K562 (cell line): ENCODE data around the gene TARM1. TPM values are rescaled to one million over a fixed set of nuclear protein-coding genes. Genes with fewer than 3 reads are reported as not detected.

Experiments
- ATAC-seq: fragments of 200-7000 bp; cut with Tn5 transposase; 3 replicates; pipeline ENCODE4 v1.9.1; 2020; ENCODE audit warnings: moderate library complexity
- BruUV-seq: library from RNA; stranded (reverse); fragments of 400-500 nt; replicated peaks from 2 replicates; lab custom pipeline; 2021; lab: Mats Ljungman, UMichigan
- CTCF ChIA-PET: fragments of 300-600 bp; formaldehyde crosslinking; extraction: SDS; loops from one replicate; lab custom pipeline; 2021; ENCODE audit warnings: low intra/inter-chr PET ratio; lab: Yijun Ruan, JAX
- POLR2A ChIA-PET: fragments of 300-600, 350-650 bp; sonication (Branson Sonifier 250); formaldehyde crosslinking; extraction: SDS; loops from one replicate; lab custom pipeline; 2021; ENCODE audit warnings: antibody characterized with exemption, inconsistent platforms; lab: Yijun Ruan, JAX
- DNase-seq, 4 experiments: peaks; one replicate each; pipeline versions ENCODE4 v3.0.0 to v3.0.0-alpha.2; 2011 to 2018; ENCODE audit warnings: low spot score in 3 of 4, mixed read lengths in 3 of 4; ENCODE audit errors: extremely low read depth in 1 of 4
- FAIRE-seq: peaks from 2 replicates; lab custom pipeline; 2011; peaks lifted over from hg19 to GRCh38; lab: Jason Lieb, UNC
- H2AFZ ChIP-seq: 2 replicates; pipeline ENCODE4 v1.6.0; 2011; ENCODE audit warnings: low read depth, low read length, control low read depth, inconsistent platforms
- H3K27ac ChIP-seq: fragments of 200-600 bp; 3 replicates; pipeline ENCODE4 v1.8.0; 2011; ENCODE audit warnings: low read depth, mild to moderate bottlenecking, control low read depth, inconsistent platforms, low read length, moderate library complexity, mixed read lengths; ENCODE audit errors: extremely low read depth
- H3K27me3 ChIP-seq, 2 experiments: fragments of 300-600 bp in 1 of 2; 2 replicates in 1 of 2; 3 replicates in 1 of 2; pipeline versions ENCODE4 v1.6.0 to v1.8.0; 2011; ENCODE audit warnings: inconsistent platforms in 2 of 2, low read length in 2 of 2, mild to moderate bottlenecking in 1 of 2, mixed read lengths in 1 of 2, moderate library complexity in 1 of 2; ENCODE audit not compliant: control insufficient read depth in 2 of 2, insufficient read depth in 2 of 2
- H3K36me3 ChIP-seq: fragments of 300-600 bp; 3 replicates; pipeline ENCODE4 v1.8.0; 2011; ENCODE audit warnings: mild to moderate bottlenecking, low read length, inconsistent platforms; ENCODE audit not compliant: control insufficient read depth, insufficient read depth
- H3K4me1 ChIP-seq, 2 experiments: fragments of 200-600 bp in 1 of 2; replicated peaks in 1 of 2; 2 replicates in 1 of 2; 3 replicates in 1 of 2; pipeline versions ENCODE4 v1.5.1 to v1.8.0; 2011; ENCODE audit warnings: inconsistent platforms in 2 of 2, low read length in 2 of 2, mild to moderate bottlenecking in 1 of 2, mixed read lengths in 1 of 2, moderate library complexity in 1 of 2; ENCODE audit not compliant: control insufficient read depth in 2 of 2, insufficient read depth in 2 of 2
- H3K4me2 ChIP-seq: 2 replicates; pipeline ENCODE4 v1.6.1; 2011; ENCODE audit warnings: low read length, control low read depth, inconsistent platforms, mixed read lengths; ENCODE audit not compliant: insufficient read depth
- H3K4me3 ChIP-seq: fragments of 200-600 bp; sonication (generic), shearing (Covaris generic); 2 replicates; pipeline ENCODE4 v1.5.1; 2016; ENCODE audit warnings: control low read depth, inconsistent platforms
- H3K79me2 ChIP-seq: fragments of 200-600 bp; 3 replicates; pipeline ENCODE4 v1.8.0; 2011; ENCODE audit warnings: low read length, inconsistent platforms; ENCODE audit not compliant: control insufficient read depth, insufficient read depth
- H3K9ac ChIP-seq, 2 experiments: 2 replicates each; pipeline versions ENCODE4 v1.6.0 to v1.6.1; 2011; ENCODE audit warnings: low read depth in 2 of 2, low read length in 2 of 2, control low read depth in 1 of 2, inconsistent platforms in 1 of 2, mild to moderate bottlenecking in 1 of 2, mixed read lengths in 1 of 2; ENCODE audit not compliant: insufficient read depth in 1 of 2
- H3K9me1 ChIP-seq: one replicate; pipeline ENCODE4 v1.6.0; 2011; ENCODE audit warnings: inconsistent platforms, mild to moderate bottlenecking, low read length, moderate library complexity; ENCODE audit not compliant: control insufficient read depth, insufficient read depth
- H3K9me3 ChIP-seq: replicated peaks from 2 replicates; pipeline ENCODE4 v1.5.1; 2011; ENCODE audit warnings: low read depth, low read length, inconsistent platforms; ENCODE audit not compliant: control insufficient read depth, insufficient read depth
- H4K20me1 ChIP-seq: replicated peaks from 2 replicates; pipeline ENCODE4 v1.6.1; 2011; ENCODE audit warnings: low read length, inconsistent platforms, mixed read lengths; ENCODE audit not compliant: control insufficient read depth, insufficient read depth
- BRCA1 ChIP-seq, 2 experiments: fragments of 450-650 bp in 1 of 2; sonication (generic) in 1 of 2; formaldehyde crosslinking in 1 of 2; IDR thresholded peaks; 2 replicates each; pipeline versions ENCODE4 v1.5.0 to v1.6.1; 2017 to 2020; ENCODE audit warnings: mild to moderate bottlenecking in 1 of 2, missing genetic modification reagents in 1 of 2
- CREM ChIP-seq: IDR thresholded peaks from 2 replicates; pipeline ENCODE4 v1.6.1; 2014; ENCODE audit warnings: antibody characterized with exemption, low read depth
- DLX4 ChIP-seq: fragments of 250-450 bp; sonication (Bioruptor Pico); IDR thresholded peaks from 2 replicates; pipeline ENCODE4 v1.6.1; 2021; ENCODE audit warnings: mild to moderate bottlenecking
- ERF ChIP-seq: fragments of 450-650 bp; formaldehyde crosslinking; IDR thresholded peaks from 2 replicates; pipeline ENCODE4 v1.4.0; 2020; ENCODE audit warnings: mild to moderate bottlenecking, mixed read lengths
- HSF4 ChIP-seq: fragments of 250-450 bp; sonication (Bioruptor Pico); IDR thresholded peaks from 2 replicates; pipeline ENCODE4 v2.1.2; 2022; ENCODE audit warnings: mild to moderate bottlenecking, moderate library complexity, borderline replicate concordance
- KDM4B ChIP-seq, 2 experiments: fragments of 450-650 bp in 1 of 2; sonication (generic) in 1 of 2; IDR thresholded peaks; 2 replicates each; pipeline ENCODE4 v1.6.1; 2016 to 2017; ENCODE audit warnings: borderline replicate concordance in 2 of 2, antibody characterized with exemption in 1 of 2, low read depth in 1 of 2, mild to moderate bottlenecking in 1 of 2
- MBD1 ChIP-seq: fragments of 250-450 bp; sonication (Bioruptor Pico); IDR thresholded peaks from 2 replicates; pipeline ENCODE4 v1.8.0; 2022; ENCODE audit warnings: inconsistent platforms
- PCBP1 ChIP-seq: fragments of 200-400 bp; formaldehyde crosslinking; IDR thresholded peaks from 2 replicates; pipeline ENCODE4 v1.6.1; 2018; ENCODE audit warnings: mild to moderate bottlenecking, low read depth, low read length; ENCODE audit not compliant: poor library complexity, severe bottlenecking
- PHF21A ChIP-seq: fragments of 450-650 bp; IDR thresholded peaks from 2 replicates; pipeline ENCODE4 v1.6.1; 2017; ENCODE audit warnings: low read depth, borderline replicate concordance
- SMARCC2 ChIP-seq: fragments of 450-650 bp; IDR thresholded peaks from 2 replicates; pipeline ENCODE4 v1.6.1; 2017; ENCODE audit warnings: antibody characterized with exemption, moderate library complexity, mild to moderate bottlenecking, low read depth
- SUPT5H ChIP-seq: fragments of 450-650 bp; IDR thresholded peaks from 2 replicates; pipeline ENCODE4 v1.6.1; 2016
- TEAD2 ChIP-seq: fragments of 450-650 bp; IDR thresholded peaks from 2 replicates; pipeline ENCODE4 v1.6.1; 2016; ENCODE audit warnings: missing genetic modification characterization, control low read depth, missing compliant biosample characterization
- VEZF1 ChIP-seq: fragments of 200-800 bp; sonication (Bioruptor generic); IDR thresholded peaks from 2 replicates; pipeline ENCODE4 v1.6.1; 2017; ENCODE audit warnings: missing genetic modification characterization, missing compliant biosample characterization
- ZNF3 ChIP-seq: fragments of 250-450 bp; sonication (Bioruptor Pico); IDR thresholded peaks from 2 replicates; pipeline ENCODE4 v1.5.0; 2021; ENCODE audit warnings: mild to moderate bottlenecking, moderate library complexity
- ZNF639 ChIP-seq, 2 experiments: fragments of 200-800 bp in 1 of 2; sonication (Bioruptor generic) in 1 of 2; sonication (generic) in 1 of 2; formaldehyde crosslinking in 1 of 2; IDR thresholded peaks in 1 of 2; conservative IDR thresholded peaks in 1 of 2; 2 replicates each; pipeline versions ENCODE4 v1.5.0 to v1.6.1; 2016 to 2020; ENCODE audit warnings: missing compliant biosample characterization in 1 of 2, missing genetic modification characterization in 1 of 2, missing genetic modification reagents in 1 of 2
- WGBS: fragments of 100-300 bp; shearing (Covaris generic); methylation state at CpG from one replicate; pipeline ENCODE4 v1.1.6; 2016; ENCODE audit warnings: low coverage, mixed read lengths; ENCODE audit not compliant: insufficient coverage; ENCODE audit errors: missing lambda C conversion rate; 5-methylcytosine and 5-hydroxymethylcytosine counted together
- in situ Hi-C: fragments of 300-500 bp; cut with MboI; formaldehyde crosslinking; loops from 4 replicates; pipeline ENCODE4 v1.15.0; 2018; ENCODE audit warnings: inconsistent platforms, mixed read lengths
- intact Hi-C: fragments of 100-400 bp; cut with micrococcal nuclease; formaldehyde crosslinking; loops from 2 replicates; pipeline ENCODE4 v1.14.2; 2022
- polyA plus RNA-seq, 8 experiments: library from polyadenylated mRNA; depleted of rRNA in 4 of 8; stranded (reverse) in 5 of 8; unstranded in 3 of 8; fragments of >200 nt; fragmentation: Nextera tagmentation in 2 of 8; fragmentation: Illumina TruSeq in 1 of 8; extraction: Ambion mirVana in 2 of 8; extraction: Trizol in 1 of 8; gene quantifications; 2 replicates each; pipeline versions ENCODE4 v1.2.1 to v1.2.3, GENCODE V29; 2011 to 2014; ENCODE audit warnings: inconsistent platforms in 1 of 8, missing spikeins in 1 of 8
- total RNA-seq, 7 experiments: library from RNA; depleted of rRNA in 6 of 7; stranded (reverse); fragments of >200 nt in 6 of 7; fragmentation: Illumina TruSeq in 2 of 7; extraction: Trizol in 2 of 7; gene quantifications; 2 replicates each; pipeline versions ENCODE4 v1.2.1 to v1.2.3, GENCODE V29; 2011 to 2021; ENCODE audit warnings: low replicate concordance in 1 of 7

Gene TARM1
- total and polyA plus RNA-seq, 9 of the 15 experiments (the other 6 are each of a cell fraction or from before 2014, with no cell fraction given): not detected

- no peak for TF ChIP-seq DLX4 (CRISPR knock-in tag)
- no peak for TF ChIP-seq PHF21A
- TF ChIP-seq VEZF1 (CRISPR knock-in tag): no peak
- no peak for TF ChIP-seq ZNF3 (CRISPR knock-in tag)
- TF ChIP-seq CREM: no peak
- TF ChIP-seq ERF (CRISPR knock-in tag): no peak
- no peak for TF ChIP-seq SUPT5H
- no peak for TF ChIP-seq ZNF639 (CRISPR knock-in tag; conservative IDR thresholded peaks at IDR 0.05 in 1 of 2, IDR thresholded peaks at IDR 0.05 in 1 of 2)
- no peak for TF ChIP-seq HSF4 (CRISPR knock-in tag)
- no peak for TF ChIP-seq MBD1 (CRISPR knock-in tag)
- TF ChIP-seq TEAD2 (tag): no peak
- TF ChIP-seq PCBP1: no peak
- TF ChIP-seq SMARCC2: no peak
- no peak for TF ChIP-seq BRCA1 (IDR thresholded peaks at IDR 0.05)
- no peak for TF ChIP-seq BRCA1 (CRISPR knock-in tag; IDR thresholded peaks at IDR 0.05)
- no peak for TF ChIP-seq KDM4B (IDR thresholded peaks at IDR 0.05; ENCODE audit: borderline replicate concordance in 2 of 2, low read depth in 1 of 2)
- TF ChIP-seq, all 486 proteins: peak for 0
- Histone ChIP-seq H2AFZ (no peak overlapping the region), H3K36me3 (no peaks in the 10 kb centered on the region), H3K79me2 (no peaks in the 10 kb centered on the region), H4K20me1 (no peaks in the 10 kb centered on the region), H3K27ac (no peak overlapping the region), H3K4me2 (no peak overlapping the region), H3K9me3 (no peaks in the 10 kb centered on the region), H3K4me1 (no peaks in the 10 kb centered on the region; a peak in 1 of 5 replicates), H3K4me3 (no peak overlapping the region), H3K9ac (no peak overlapping the region), H3K9me1 (no peaks in the 10 kb centered on the region), H3K27me3 (peaks cover 12 to 33% of the 10 kb centered on the region in 2 experiments; a peak in 4 of 5 replicates)
- DNase-seq (peak in 3 of 4 experiments; percentile 1 to 2 (median 1)), ATAC-seq (no peak), FAIRE-seq (no peak)
- POLR2A ChIA-PET: interaction anchor here (1.0 kb wide), 1 partner anchor 37 kb away, joined by 3 read pairs; no protein-coding TSS in a partner anchor
- BruUV-seq: no TSS peak
- 2% methylated on average over 9 of the region's 9 CpGs for WGBS
- intact Hi-C loops: no loop called here
- in situ Hi-C loops: no loop called here
- CTCF ChIA-PET: interaction anchor here (0.6 kb wide), 1 partner anchor 308 kb away, joined by 3 read pairs; no protein-coding TSS in a partner anchor
Observed at GRCh38 chr19:54041969-54042606, 39.1 kb downstream of the TARM1 start.
